ENCODE results near the gene SFT2D2. TPM values are rescaled to one million over a fixed set of nuclear protein-coding genes. Genes with fewer than 3 reads are reported as not detected.
"Not testable (repeated sequence)": the region's sequence is repeated elsewhere in the genome, so short reads cannot be mapped to it uniquely, and the experiment has no call there.

The SFT2D2 gene
- total RNA-seq = 10 to 100 TPM; 56.8 to 58.4 TPM

DNA sequence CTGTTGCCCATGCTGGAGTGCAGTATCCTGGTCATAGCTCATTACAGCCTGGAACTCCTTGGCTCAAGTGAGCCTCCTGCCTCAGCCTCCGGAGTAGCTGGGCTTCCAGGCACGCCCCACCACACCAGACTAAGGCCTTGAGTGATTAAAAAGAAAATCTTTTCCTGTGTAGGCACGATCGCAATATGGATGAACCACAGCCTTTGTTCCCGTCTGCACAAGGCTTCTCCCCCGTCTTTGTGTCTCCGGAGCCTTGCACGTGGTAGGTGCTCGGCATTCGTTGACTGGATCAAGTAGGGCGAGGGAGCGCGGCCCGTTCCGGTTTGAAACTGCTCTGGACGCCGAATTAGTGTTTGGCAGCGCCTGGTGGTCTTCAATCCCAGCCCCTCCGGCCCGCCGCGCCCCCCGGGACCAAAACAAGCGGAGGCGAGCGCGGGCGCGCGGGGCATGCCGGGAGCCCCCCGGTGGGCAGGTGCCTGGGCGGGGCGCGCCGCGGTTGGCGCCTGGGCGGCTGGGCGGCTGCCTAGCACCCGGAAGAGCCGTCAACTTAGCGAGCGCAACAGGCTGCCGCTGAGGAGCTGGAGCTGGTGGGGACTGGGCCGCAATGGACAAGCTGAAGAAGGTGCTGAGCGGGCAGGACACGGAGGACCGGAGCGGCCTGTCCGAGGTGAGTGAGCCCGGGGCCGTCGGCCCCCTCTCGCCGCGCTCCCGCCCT lies at the start of gene SFT2D2:
SFT2D2 (plus strand) TSS at position 529 of the 715 bp plus-strand sequence; CDS start at position 605, 76 bp downstream.
- no peaks in the 10 kb centered on the region for H3K9me3 Mint-ChIP-seq
- H3K36me3 Mint-ChIP-seq = peaks cover 22% of the 10 kb centered on the region
- H3K4me3 Mint-ChIP-seq = peak within 1 kb of the TSS; percentile 99
- peaks cover 42% of the 10 kb centered on the region for H3K4me1 Mint-ChIP-seq
- ATAC-seq (ENCODE audit: low read depth) (peak; percentile 97), DNase-seq (peak; percentile 93)
- POLR2A ChIA-PET = interaction anchor here (0.7 to 2.3 kb wide), 11 partner anchors 10 to 1132 kb away, joined by 3 to 18 read pairs (median 4); partner anchors contain the start of genes DCAF6 and TIPRL
- peak within 1 kb of the TSS; percentile 96 for H3K27ac Mint-ChIP-seq
- H3K27me3 Mint-ChIP-seq = peaks cover 4% of the 10 kb centered on the region

DNA sequence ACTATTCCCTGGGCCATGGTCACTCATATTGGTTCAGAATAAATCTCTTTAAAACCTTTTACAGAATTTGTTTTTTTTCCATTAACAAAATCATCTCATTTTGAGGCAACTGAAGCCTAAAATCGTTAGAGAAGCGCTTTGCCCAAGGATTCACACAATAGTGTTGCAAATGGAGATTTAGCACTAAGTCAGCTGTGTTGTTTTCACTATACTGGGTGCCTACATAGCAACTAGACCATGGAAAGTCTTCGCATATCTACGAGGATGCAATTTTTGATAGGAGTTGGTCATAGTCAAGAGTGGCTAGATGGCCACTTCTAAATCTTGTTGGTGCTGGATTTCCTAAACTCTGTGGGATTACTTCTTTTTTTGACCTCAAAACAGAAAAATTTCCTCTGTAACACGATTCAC lies 47.6 kb upstream of the SFT2D2 start:
- POLR2A ChIA-PET = interaction anchor here (1.0 kb wide), 1 partner anchor 48 kb away, joined by 3 read pairs; the partner anchor contains the start of gene SFT2D2
- H3K27ac Mint-ChIP-seq = no peak overlapping the region

DNA sequence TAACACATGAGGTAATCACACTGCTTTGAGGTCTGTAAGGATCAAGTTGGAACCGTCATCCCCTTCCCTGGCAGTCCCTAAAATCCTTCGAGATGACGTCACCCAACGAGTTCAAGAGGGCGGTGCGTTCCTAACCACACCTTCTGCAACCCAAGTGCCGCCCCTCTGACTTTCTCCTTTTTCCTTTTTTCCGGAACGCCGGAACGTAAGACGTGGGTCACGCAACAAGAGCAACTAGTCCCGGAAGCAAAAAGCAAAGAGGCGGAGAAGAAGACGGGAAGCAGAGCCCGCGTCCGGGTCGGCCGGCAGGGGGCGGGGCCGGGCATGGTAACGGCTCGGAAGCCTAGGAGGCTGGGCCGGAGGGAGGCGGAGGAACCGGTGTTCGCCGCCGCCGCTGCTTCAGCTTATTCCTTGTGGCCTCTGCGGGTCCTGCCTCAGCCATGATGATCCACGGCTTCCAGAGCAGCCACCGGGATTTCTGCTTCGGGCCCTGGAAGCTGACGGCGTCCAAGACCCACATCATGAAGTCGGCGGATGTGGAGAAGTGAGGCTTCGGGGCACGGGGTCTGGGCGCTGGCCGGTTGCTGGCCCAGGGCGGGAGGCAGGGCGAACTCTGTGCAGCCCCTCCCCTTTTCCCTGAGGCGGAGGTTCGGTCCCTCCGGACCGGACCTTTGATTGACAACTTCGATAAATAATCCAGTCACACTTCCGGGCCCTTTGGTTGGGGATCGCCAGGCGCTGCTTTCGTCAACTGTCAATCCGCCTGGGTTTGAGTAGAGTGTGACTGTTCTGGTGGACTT lies 47.0 kb upstream of the SFT2D2 start, which contains the start of gene TIPRL:
TIPRL (plus strand) TSS at position 325 of the 800 bp plus-strand sequence; CDS start at position 441, 116 bp downstream.
- POLR2A ChIA-PET = interaction anchor here (1.0 kb wide), 1 partner anchor 47 kb away, joined by 3 read pairs; the partner anchor contains the start of gene SFT2D2
- DNase-seq = peak; percentile 96
- Mint-ChIP-seq H3K4me3 (no peak within 1 kb of the TSS), H3K9me3 (no peaks in the 10 kb centered on the region), H3K27me3 (peaks cover 10% of the 10 kb centered on the region), H3K36me3 (no peaks in the 10 kb centered on the region), H3K4me1 (peaks cover 6% of the 10 kb centered on the region), H3K27ac (no peak within 1 kb of the TSS)
- ATAC-seq (ENCODE audit: low read depth) = peak; percentile 92

More for the DNA sequence above, 47.6 kb upstream of the SFT2D2 start:
- peaks cover 14% of the 10 kb centered on the region for H3K27me3 Mint-ChIP-seq
- no peak overlapping the region for H3K4me3 Mint-ChIP-seq
- DNase-seq (no peak), ATAC-seq (ENCODE audit: low read depth) (no peak)
- no peaks in the 10 kb centered on the region for H3K36me3 Mint-ChIP-seq
- no peaks in the 10 kb centered on the region for H3K9me3 Mint-ChIP-seq
- peaks cover 5% of the 10 kb centered on the region for H3K4me1 Mint-ChIP-seq

- peaks cover 6% of the 10 kb centered on the region for H3K4me1 Mint-ChIP-seq
- DNase-seq (no peak), ATAC-seq (ENCODE audit: low read depth) (no peak)
- no peak overlapping the region for H3K27ac Mint-ChIP-seq
- no peak overlapping the region for H3K4me3 Mint-ChIP-seq
- POLR2A ChIA-PET = interaction anchor here (0.6 to 1.4 kb wide), 4 partner anchors 47 to 1146 kb away, joined by 3 to 6 read pairs (median 3); partner anchors contain the start of gene SFT2D2
- peaks cover under 1% of the 10 kb centered on the region for H3K36me3 Mint-ChIP-seq
- H3K9me3 Mint-ChIP-seq = no peaks in the 10 kb centered on the region
- peaks cover 4% of the 10 kb centered on the region for H3K27me3 Mint-ChIP-seq
Measured at GRCh38 chr1:168179438-168180147, 46.2 kb upstream of the SFT2D2 start.

DNA sequence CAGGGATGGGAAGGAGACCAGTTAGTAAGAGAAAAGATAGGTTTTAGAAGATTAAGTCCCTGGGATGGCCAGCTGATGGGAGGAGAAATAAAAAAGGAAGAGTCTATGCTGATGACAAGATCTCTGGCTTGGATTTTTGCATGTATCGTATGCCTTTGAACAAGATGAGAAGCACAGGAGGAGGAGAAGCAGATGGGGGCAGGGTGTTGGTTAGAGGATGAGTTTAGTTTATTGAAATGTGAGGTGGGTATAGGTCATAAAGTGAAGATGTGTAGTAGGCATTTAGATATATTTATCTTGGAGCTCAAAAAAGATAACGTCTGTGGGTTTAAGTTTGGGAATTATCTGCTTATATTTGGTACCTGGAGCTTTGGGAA lies 45.7 kb upstream of the SFT2D2 start:
- Mint-ChIP-seq H3K36me3 (peaks cover 6% of the 10 kb centered on the region), H3K9me3 (no peaks in the 10 kb centered on the region), H3K4me3 (no peak overlapping the region), H3K4me1 (peaks cover 6% of the 10 kb centered on the region), H3K27ac (no peak overlapping the region), H3K27me3 (peaks cover under 1% of the 10 kb centered on the region)
- POLR2A ChIA-PET = interaction anchor here (0.6 to 1.4 kb wide), 3 partner anchors 46 to 1146 kb away, joined by 3 to 6 read pairs (median 3); partner anchors contain the start of gene SFT2D2
- DNase-seq (no peak), ATAC-seq (ENCODE audit: low read depth) (no peak)

DNA sequence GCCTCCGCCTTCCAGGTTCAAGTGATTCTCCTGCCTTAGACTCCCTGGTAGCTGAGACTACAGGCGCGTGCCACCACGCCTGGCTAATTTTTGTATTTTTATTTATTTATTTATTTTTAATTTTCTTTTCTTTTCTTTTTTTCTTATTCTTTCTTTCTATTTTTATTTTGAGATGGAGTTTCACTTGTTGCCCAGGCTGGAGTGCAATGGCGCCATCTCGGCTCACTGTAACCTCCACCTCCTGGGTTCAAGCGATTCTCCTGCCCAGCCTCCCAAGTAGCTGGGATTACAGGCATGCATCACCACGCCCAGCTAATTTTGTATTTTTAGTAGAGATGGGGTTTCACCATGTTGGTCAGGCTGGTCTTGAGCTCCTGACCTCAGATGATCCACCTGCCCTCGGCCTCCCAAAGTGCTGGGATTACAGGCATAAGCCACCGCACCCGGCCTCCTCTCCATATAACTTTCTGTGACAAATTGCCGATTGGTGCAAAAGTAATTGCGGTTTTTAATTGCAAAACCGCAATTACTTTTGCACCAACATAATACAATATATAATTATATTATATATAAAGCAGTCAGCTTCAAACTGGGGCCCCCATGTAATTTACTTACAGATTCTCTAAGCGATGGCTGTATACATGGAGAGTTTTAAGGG lies 44.6 kb upstream of the SFT2D2 start:
- H3K9me3 Mint-ChIP-seq; DNase-seq; H3K27ac Mint-ChIP-seq; H3K4me1 Mint-ChIP-seq; ATAC-seq (ENCODE audit: low read depth); H3K4me3 Mint-ChIP-seq; H3K27me3 Mint-ChIP-seq: not testable (repeated sequence)
- POLR2A ChIA-PET = interaction anchor here (0.9 kb wide), 1 partner anchor 10 kb away, joined by 3 read pairs; no protein-coding TSS in a partner anchor
- peaks cover 11% of the 10 kb centered on the region for H3K36me3 Mint-ChIP-seq

GRCh38 chr1:168187177-168187576 lies 38.6 kb upstream of the SFT2D2 start:
- Mint-ChIP-seq H3K4me1 (peaks cover 2% of the 10 kb centered on the region), H3K27ac (no peak overlapping the region), H3K9me3 (no peaks in the 10 kb centered on the region), H3K27me3 (no peaks in the 10 kb centered on the region), H3K36me3 (peaks cover 31% of the 10 kb centered on the region), H3K4me3 (no peak overlapping the region)
- no peak for DNase-seq
- no peak for ATAC-seq (ENCODE audit: low read depth)
- POLR2A ChIA-PET = no interaction called here

GRCh38 chr1:168190403-168190802 lies 35.4 kb upstream of the SFT2D2 start:
- no peaks in the 10 kb centered on the region for H3K27me3 Mint-ChIP-seq
- ATAC-seq (ENCODE audit: low read depth) (no peak), DNase-seq (no peak)
- H3K4me3 Mint-ChIP-seq = no peak overlapping the region
- H3K36me3 Mint-ChIP-seq = peaks cover 38% of the 10 kb centered on the region
- no peak overlapping the region for H3K27ac Mint-ChIP-seq
- POLR2A ChIA-PET = no interaction called here
- no peaks in the 10 kb centered on the region for H3K4me1 Mint-ChIP-seq
- no peaks in the 10 kb centered on the region for H3K9me3 Mint-ChIP-seq

GRCh38 chr1:168195199-168196135 lies 30.3 kb upstream of the SFT2D2 start:
- no peak overlapping the region for H3K27ac Mint-ChIP-seq
- no peak overlapping the region for H3K4me3 Mint-ChIP-seq
- H3K27me3 Mint-ChIP-seq = no peaks in the 10 kb centered on the region
- H3K4me1 Mint-ChIP-seq = no peaks in the 10 kb centered on the region
- H3K9me3 Mint-ChIP-seq = no peaks in the 10 kb centered on the region
- DNase-seq = no peak
- ATAC-seq (ENCODE audit: low read depth) = no peak
- H3K36me3 Mint-ChIP-seq = peaks cover 39% of the 10 kb centered on the region
- POLR2A ChIA-PET = no interaction called here

DNA sequence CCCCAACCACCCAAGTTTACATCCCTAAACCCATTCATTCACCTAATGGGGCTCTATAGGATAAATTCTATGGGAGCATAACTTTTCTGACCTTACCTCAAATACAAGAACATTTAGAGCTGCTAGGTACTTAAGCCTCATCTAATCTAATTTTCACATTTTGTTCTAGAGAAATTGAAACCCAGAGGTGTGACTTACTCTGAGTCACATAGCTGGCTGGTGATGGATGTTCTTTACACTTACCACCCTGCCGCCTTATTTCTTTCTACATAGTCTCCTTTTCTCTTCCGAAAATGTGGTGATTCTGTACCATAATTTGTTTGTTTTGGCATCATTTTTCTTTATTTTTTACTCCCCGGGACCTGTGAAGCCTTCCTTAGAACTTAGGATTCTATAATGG lies 26.7 kb upstream of the SFT2D2 start:
- ATAC-seq (ENCODE audit: low read depth) = no peak

DNA sequence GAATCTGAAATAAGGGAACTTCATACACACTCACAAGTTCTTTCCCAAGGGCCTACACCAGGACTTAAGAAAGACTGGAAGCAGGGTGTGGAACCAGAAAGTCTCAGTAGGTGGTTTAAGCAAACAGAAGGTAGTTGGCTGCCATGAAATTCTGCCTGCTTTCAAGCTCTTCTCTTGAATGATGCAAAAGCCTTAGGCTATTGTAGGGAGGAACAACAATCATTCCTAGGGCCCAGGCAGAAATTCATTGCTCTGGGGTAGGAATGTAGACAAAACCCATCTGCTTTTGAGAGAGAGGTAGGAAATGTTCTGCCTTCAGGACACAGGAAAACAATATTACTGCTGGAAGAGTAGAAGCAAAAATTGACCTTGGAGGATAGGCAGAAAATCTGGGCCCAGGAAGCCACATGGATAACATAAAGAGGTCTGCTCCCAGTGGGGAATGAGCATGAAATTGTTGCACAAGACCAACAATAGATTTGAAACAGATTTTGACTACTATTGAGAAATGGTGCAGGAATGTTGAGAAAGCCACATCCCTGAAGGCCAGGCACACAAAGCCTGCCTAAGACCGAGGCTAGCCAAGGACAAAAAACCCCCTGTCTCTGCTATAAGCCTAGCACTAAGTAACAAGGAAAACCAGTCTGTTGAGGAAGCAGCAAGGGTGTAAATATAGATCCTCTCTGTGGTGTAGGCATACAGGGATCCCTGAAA lies 22.7 kb upstream of the SFT2D2 start:
- H3K27me3 Mint-ChIP-seq = no peaks in the 10 kb centered on the region
- H3K9me3 Mint-ChIP-seq = peaks cover 1% of the 10 kb centered on the region
- POLR2A ChIA-PET = no interaction called here
- H3K36me3 Mint-ChIP-seq = peaks cover 41% of the 10 kb centered on the region
- H3K4me3 Mint-ChIP-seq = no peak overlapping the region
- DNase-seq (no peak), ATAC-seq (ENCODE audit: low read depth) (no peak)
- H3K4me1 Mint-ChIP-seq = no peaks in the 10 kb centered on the region
- no peak overlapping the region for H3K27ac Mint-ChIP-seq

More for the DNA sequence above, 26.7 kb upstream of the SFT2D2 start:
- Mint-ChIP-seq H3K4me1 (no peaks in the 10 kb centered on the region), H3K9me3 (peaks cover 1% of the 10 kb centered on the region), H3K27ac (no peak overlapping the region), H3K27me3 (no peaks in the 10 kb centered on the region), H3K36me3 (peaks cover 49% of the 10 kb centered on the region), H3K4me3 (no peak overlapping the region)
- DNase-seq = no peak
- POLR2A ChIA-PET = no interaction called here
